Measurements from ENCODE around the gene DLGAP4. TPM values are rescaled to one million over a fixed set of nuclear protein-coding genes. Genes with fewer than 3 reads are reported as not detected.

Gene DLGAP4
- total RNA-seq, 4 donors from 2014 or later, result 33.5 to 159 (median 56.6) TPM

- no peak overlapping the region for H3K4me3 ChIP-seq
- no peaks in the 10 kb centered on the region for H3K4me1 ChIP-seq
- no peak for DNase-seq
- intact Hi-C loops (cut with DNase I; ENCODE audit: low total_unique reads), result no loop called here
- peaks cover 16% of the 10 kb centered on the region for H3K27me3 ChIP-seq
- H3K36me3 ChIP-seq, result no peaks in the 10 kb centered on the region
- WGBS, 2 donors (ENCODE audit: low coverage in 1 of 2), result 67 to 77% methylated on average over 3 to 12 of the region's 12 CpGs
- no peaks in the 10 kb centered on the region for H3K9me3 ChIP-seq
- H3K27ac ChIP-seq, result no peak overlapping the region
- in situ Hi-C loops (cut with MboI; ENCODE audit: low pct_ligation_motif_present in 1 of 4, low pct_unique_long_range_greater_than_20kb in 1 of 4, low sequenced_read_pairs in 3 of 4), result no loop called here
- no peak for TF ChIP-seq POLR2AphosphoS5 (IDR thresholded peaks at IDR 0.05)
- peak in 2 of 5 experiments; percentile 8 to 15 for TF ChIP-seq CTCF (IDR thresholded peaks at IDR 0.05)
Measured at GRCh38 chr20:36273414-36274180, 32.5 kb upstream of the DLGAP4 start.

GRCh38 chr20:36274181-36274841, 31.8 kb upstream of the DLGAP4 start:
- Histone ChIP-seq H3K27ac (no peak overlapping the region), H3K36me3 (no peaks in the 10 kb centered on the region), H3K4me3 (no peak overlapping the region), H3K4me1 (no peaks in the 10 kb centered on the region), H3K27me3 (peaks cover 19% of the 10 kb centered on the region), H3K9me3 (no peaks in the 10 kb centered on the region)
- TF ChIP-seq CTCF (IDR thresholded peaks at IDR 0.05) (no peak), POLR2AphosphoS5 (IDR thresholded peaks at IDR 0.05) (no peak), POLR2A (IDR thresholded peaks at IDR 0.05) (no peak), EP300 (IDR thresholded peaks at IDR 0.05; ENCODE audit: low read depth) (no peak)
- WGBS, 2 donors (ENCODE audit: low coverage in 1 of 2), result 0 to 43% methylated on average over 1 to 20 of the region's 20 CpGs
- in situ Hi-C loops (cut with MboI; ENCODE audit: low pct_ligation_motif_present in 1 of 4, low pct_unique_long_range_greater_than_20kb in 1 of 4, low sequenced_read_pairs in 3 of 4), result no loop called here
- intact Hi-C loops (cut with DNase I; ENCODE audit: low total_unique reads), result no loop called here
- no peak for DNase-seq

GRCh38 chr20:36275011-36275410, 31.1 kb upstream of the DLGAP4 start:
- 58 to 67% methylated on average over 3 to 5 of the region's 5 CpGs for WGBS, 2 donors (ENCODE audit: low coverage in 1 of 2)
- DNase-seq, result no peak
- TF ChIP-seq CTCF (IDR thresholded peaks at IDR 0.05), result no peak
- Histone ChIP-seq H3K9me3 (no peaks in the 10 kb centered on the region), H3K4me3 (no peak overlapping the region), H3K27me3 (peaks cover 22% of the 10 kb centered on the region), H3K36me3 (no peaks in the 10 kb centered on the region), H3K27ac (no peak overlapping the region), H3K4me1 (no peaks in the 10 kb centered on the region)
- in situ Hi-C loops (cut with MboI; ENCODE audit: low pct_ligation_motif_present in 1 of 4, low pct_unique_long_range_greater_than_20kb in 1 of 4, low sequenced_read_pairs in 3 of 4) (no loop called here), intact Hi-C loops (cut with DNase I; ENCODE audit: low total_unique reads) (no loop called here)

GRCh38 chr20:36275441-36276189, 30.5 kb upstream of the DLGAP4 start:
- intact Hi-C loops (cut with DNase I; ENCODE audit: low total_unique reads) (no loop called here), in situ Hi-C loops (cut with MboI; ENCODE audit: low pct_ligation_motif_present in 1 of 4, low pct_unique_long_range_greater_than_20kb in 1 of 4, low sequenced_read_pairs in 3 of 4) (no loop called here)
- TF ChIP-seq EP300 (IDR thresholded peaks at IDR 0.05; ENCODE audit: low read depth), result no peak
- TF ChIP-seq CTCF (IDR thresholded peaks at IDR 0.05), result no peak
- no peak for TF ChIP-seq POLR2A (IDR thresholded peaks at IDR 0.05)
- no peak for TF ChIP-seq POLR2AphosphoS5 (IDR thresholded peaks at IDR 0.05)
- H3K27me3 ChIP-seq, result peaks cover 22% of the 10 kb centered on the region
- no peaks in the 10 kb centered on the region for H3K4me1 ChIP-seq
- H3K9me3 ChIP-seq, result no peaks in the 10 kb centered on the region
- no peaks in the 10 kb centered on the region for H3K36me3 ChIP-seq
- no peak overlapping the region for H3K27ac ChIP-seq
- WGBS, 2 donors (ENCODE audit: low coverage in 1 of 2), result 78 to 85% methylated on average over 4 to 12 of the region's 12 CpGs
- no peak for DNase-seq
- H3K4me3 ChIP-seq, result no peak overlapping the region
